ENCODE measurements around the gene LGR5. TPM values are rescaled to one million over a fixed set of nuclear protein-coding genes. Genes with fewer than 3 reads are reported as not detected.

Gene LGR5
- total RNA-seq, 1 donor from 2014 or later, result 1.1 TPM

GRCh38 chr12:71426300-71427047 lies 13.1 kb upstream of the LGR5 start:
- TF ChIP-seq CTCF (IDR thresholded peaks at IDR 0.05; ENCODE audit: unreplicated experiment), result no peak
- Mint-ChIP-seq H3K27me3 (ENCODE audit: unreplicated experiment) (no peaks in the 10 kb centered on the region), H3K9me3 (ENCODE audit: unreplicated experiment) (no peaks in the 10 kb centered on the region), H3K4me1 (ENCODE audit: unreplicated experiment) (no peaks in the 10 kb centered on the region), H3K4me3 (ENCODE audit: unreplicated experiment) (no peak overlapping the region), H3K36me3 (ENCODE audit: low read depth, unreplicated experiment) (no peaks in the 10 kb centered on the region), H3K27ac (ENCODE audit: unreplicated experiment) (no peak overlapping the region)
- no peak for DNase-seq (ENCODE audit: low spot score)

GRCh38 chr12:71430756-71431155 lies 8.8 kb upstream of the LGR5 start:
- no peak for TF ChIP-seq CTCF (IDR thresholded peaks at IDR 0.05; ENCODE audit: unreplicated experiment)
- H3K27me3 Mint-ChIP-seq (ENCODE audit: unreplicated experiment), result no peaks in the 10 kb centered on the region
- no peak overlapping the region for H3K27ac Mint-ChIP-seq (ENCODE audit: unreplicated experiment)
- no peak for DNase-seq (ENCODE audit: low spot score)
- H3K9me3 Mint-ChIP-seq (ENCODE audit: unreplicated experiment), result peaks cover 4% of the 10 kb centered on the region
- H3K4me1 Mint-ChIP-seq (ENCODE audit: unreplicated experiment), result no peaks in the 10 kb centered on the region
- peaks cover 10% of the 10 kb centered on the region for H3K36me3 Mint-ChIP-seq (ENCODE audit: low read depth, unreplicated experiment)
- H3K4me3 Mint-ChIP-seq (ENCODE audit: unreplicated experiment), result no peak overlapping the region

- peaks cover 14% of the 10 kb centered on the region for H3K36me3 Mint-ChIP-seq (ENCODE audit: low read depth, unreplicated experiment)
- H3K27me3 Mint-ChIP-seq (ENCODE audit: unreplicated experiment), result no peaks in the 10 kb centered on the region
- no peak overlapping the region for H3K27ac Mint-ChIP-seq (ENCODE audit: unreplicated experiment)
- peaks cover 8% of the 10 kb centered on the region for H3K9me3 Mint-ChIP-seq (ENCODE audit: unreplicated experiment)
- no peak for TF ChIP-seq CTCF (IDR thresholded peaks at IDR 0.05; ENCODE audit: unreplicated experiment)
- H3K4me3 Mint-ChIP-seq (ENCODE audit: unreplicated experiment), result no peak overlapping the region
- no peak for DNase-seq (ENCODE audit: low spot score)
- no peaks in the 10 kb centered on the region for H3K4me1 Mint-ChIP-seq (ENCODE audit: unreplicated experiment)
These were observed 7.6 kb upstream of the LGR5 start for GRCh38 chr12:71431991-71432390.

- TF ChIP-seq CTCF (IDR thresholded peaks at IDR 0.05; ENCODE audit: unreplicated experiment), result no peak
- peaks cover 11% of the 10 kb centered on the region for H3K9me3 Mint-ChIP-seq (ENCODE audit: unreplicated experiment)
- no peak overlapping the region for H3K4me3 Mint-ChIP-seq (ENCODE audit: unreplicated experiment)
- no peaks in the 10 kb centered on the region for H3K27me3 Mint-ChIP-seq (ENCODE audit: unreplicated experiment)
- H3K4me1 Mint-ChIP-seq (ENCODE audit: unreplicated experiment), result no peaks in the 10 kb centered on the region
- no peak overlapping the region for H3K27ac Mint-ChIP-seq (ENCODE audit: unreplicated experiment)
- no peak for DNase-seq (ENCODE audit: low spot score)
- H3K36me3 Mint-ChIP-seq (ENCODE audit: low read depth, unreplicated experiment), result peaks cover 19% of the 10 kb centered on the region
These were observed 6.7 kb upstream of the LGR5 start for GRCh38 chr12:71432936-71433335.

- peaks cover 15% of the 10 kb centered on the region for H3K4me1 Mint-ChIP-seq (ENCODE audit: unreplicated experiment)
- H3K36me3 Mint-ChIP-seq (ENCODE audit: low read depth, unreplicated experiment), result peaks cover 24% of the 10 kb centered on the region
- peaks cover 15% of the 10 kb centered on the region for H3K27me3 Mint-ChIP-seq (ENCODE audit: unreplicated experiment)
- no peak for TF ChIP-seq CTCF (IDR thresholded peaks at IDR 0.05; ENCODE audit: unreplicated experiment)
- no peak overlapping the region for H3K27ac Mint-ChIP-seq (ENCODE audit: unreplicated experiment)
- H3K4me3 Mint-ChIP-seq (ENCODE audit: unreplicated experiment), result peak overlapping the region; percentile 3
- DNase-seq (ENCODE audit: low spot score), result no peak
- peaks cover 11% of the 10 kb centered on the region for H3K9me3 Mint-ChIP-seq (ENCODE audit: unreplicated experiment)
These were observed 2.9 kb upstream of the LGR5 start for GRCh38 chr12:71436696-71437095.

Data from endothelial cell (in vitro differentiated cells).